Brain microvascular endothelial cell (primary cell): Measurements from ENCODE around the gene MED16.

Source experiments
- DNase-seq: peaks from one replicate; pipeline ENCODE4 v3.0.0-alpha.2; 2020
- H3K27ac ChIP-seq: fragments of 250-450 bp; sonication (Bioruptor Pico); 2 replicates; pipeline ENCODE4 v1.5.1; 2020; ENCODE audit warnings: mild to moderate bottlenecking, moderate library complexity
- H3K27me3 ChIP-seq: fragments of 250-450 bp; sonication (Bioruptor Pico); replicated peaks from 2 replicates; pipeline ENCODE4 v1.5.1; 2020; ENCODE audit warnings: mild to moderate bottlenecking
- H3K36me3 ChIP-seq: fragments of 250-450 bp; sonication (Bioruptor Pico); replicated peaks from 2 replicates; pipeline ENCODE4 v1.5.1; 2020; ENCODE audit warnings: mild to moderate bottlenecking
- H3K4me3 ChIP-seq: 2 replicates; pipeline ENCODE4 v1.5.1; 2011; ENCODE audit warnings: low read depth, mild to moderate bottlenecking, control low read depth, low read length, moderate library complexity
- in situ Hi-C: cut with HindIII; loops from 2 replicates; pipeline ENCODE4 v1.10.0; 2017; ENCODE audit warnings: low sequenced_read_pairs, low pct_ligation_motif_present
- TF ChIP-seq, protein P1 (sequence below): IDR thresholded peaks from 2 replicates; pipeline ENCODE4 v1.5.1; 2011; ENCODE audit warnings: low read depth, mild to moderate bottlenecking, moderate library complexity, low read length, control low read depth, inconsistent platforms; ENCODE audit errors: missing control alignments

Gene MED16, protein sequence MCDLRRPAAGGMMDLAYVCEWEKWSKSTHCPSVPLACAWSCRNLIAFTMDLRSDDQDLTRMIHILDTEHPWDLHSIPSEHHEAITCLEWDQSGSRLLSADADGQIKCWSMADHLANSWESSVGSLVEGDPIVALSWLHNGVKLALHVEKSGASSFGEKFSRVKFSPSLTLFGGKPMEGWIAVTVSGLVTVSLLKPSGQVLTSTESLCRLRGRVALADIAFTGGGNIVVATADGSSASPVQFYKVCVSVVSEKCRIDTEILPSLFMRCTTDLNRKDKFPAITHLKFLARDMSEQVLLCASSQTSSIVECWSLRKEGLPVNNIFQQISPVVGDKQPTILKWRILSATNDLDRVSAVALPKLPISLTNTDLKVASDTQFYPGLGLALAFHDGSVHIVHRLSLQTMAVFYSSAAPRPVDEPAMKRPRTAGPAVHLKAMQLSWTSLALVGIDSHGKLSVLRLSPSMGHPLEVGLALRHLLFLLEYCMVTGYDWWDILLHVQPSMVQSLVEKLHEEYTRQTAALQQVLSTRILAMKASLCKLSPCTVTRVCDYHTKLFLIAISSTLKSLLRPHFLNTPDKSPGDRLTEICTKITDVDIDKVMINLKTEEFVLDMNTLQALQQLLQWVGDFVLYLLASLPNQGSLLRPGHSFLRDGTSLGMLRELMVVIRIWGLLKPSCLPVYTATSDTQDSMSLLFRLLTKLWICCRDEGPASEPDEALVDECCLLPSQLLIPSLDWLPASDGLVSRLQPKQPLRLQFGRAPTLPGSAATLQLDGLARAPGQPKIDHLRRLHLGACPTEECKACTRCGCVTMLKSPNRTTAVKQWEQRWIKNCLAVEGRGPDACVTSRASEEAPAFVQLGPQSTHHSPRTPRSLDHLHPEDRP

DNA sequence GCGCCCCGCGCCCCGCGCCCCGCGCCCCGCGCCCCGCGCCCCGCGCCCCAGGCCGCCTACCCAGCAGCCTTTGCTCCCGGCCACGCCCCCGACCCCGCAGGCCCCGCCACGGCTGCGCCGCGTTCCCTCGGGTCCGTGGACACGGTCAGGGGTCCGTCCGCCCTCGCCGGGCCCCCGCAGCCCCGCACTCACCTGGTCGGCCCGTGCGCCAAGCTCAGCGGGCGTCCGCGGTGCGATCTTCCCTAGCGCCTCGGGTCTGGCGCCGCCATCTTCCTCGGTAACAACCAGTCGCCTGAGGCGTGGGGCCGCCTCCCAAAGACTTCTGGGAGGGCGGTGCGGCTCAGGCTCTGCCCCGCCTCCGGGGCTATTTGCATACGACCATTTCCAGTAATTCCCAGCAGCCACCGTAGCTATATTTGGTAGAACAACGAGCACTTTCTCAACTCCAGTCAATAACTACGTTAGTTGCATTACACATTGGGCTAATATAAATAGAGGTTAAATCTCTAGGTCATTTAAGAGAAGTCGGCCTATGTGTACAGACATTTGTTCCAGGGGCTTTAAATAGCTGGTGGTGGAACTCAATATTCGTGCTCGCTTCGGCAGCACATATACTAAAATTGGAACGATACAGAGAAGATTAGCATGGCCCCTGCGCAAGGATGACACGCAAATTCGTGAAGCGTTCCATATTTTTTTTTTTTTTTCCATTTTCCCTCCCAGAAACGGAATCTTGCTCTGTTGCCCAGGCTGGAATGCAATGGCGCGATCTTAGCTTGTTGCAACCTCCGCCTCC, at the start of gene MED16, which contains the start of gene RNU6-9:
MED16 (minus strand) TSS at position 294 of the 796 bp plus-strand sequence. CDS start 2,056 bp downstream, outside the sequence.
RNU6-9 (plus strand) TSS at position 591 of the 796 bp plus-strand sequence.
- Histone ChIP-seq H3K4me3 (peak within 1 kb of the TSS; percentile 79), H3K27ac (peak within 1 kb of the TSS; percentile 94), H3K36me3 (peaks cover 28% of the 10 kb centered on the region), H3K27me3 (no peaks in the 10 kb centered on the region)
- TF ChIP-seq, protein P1, sequence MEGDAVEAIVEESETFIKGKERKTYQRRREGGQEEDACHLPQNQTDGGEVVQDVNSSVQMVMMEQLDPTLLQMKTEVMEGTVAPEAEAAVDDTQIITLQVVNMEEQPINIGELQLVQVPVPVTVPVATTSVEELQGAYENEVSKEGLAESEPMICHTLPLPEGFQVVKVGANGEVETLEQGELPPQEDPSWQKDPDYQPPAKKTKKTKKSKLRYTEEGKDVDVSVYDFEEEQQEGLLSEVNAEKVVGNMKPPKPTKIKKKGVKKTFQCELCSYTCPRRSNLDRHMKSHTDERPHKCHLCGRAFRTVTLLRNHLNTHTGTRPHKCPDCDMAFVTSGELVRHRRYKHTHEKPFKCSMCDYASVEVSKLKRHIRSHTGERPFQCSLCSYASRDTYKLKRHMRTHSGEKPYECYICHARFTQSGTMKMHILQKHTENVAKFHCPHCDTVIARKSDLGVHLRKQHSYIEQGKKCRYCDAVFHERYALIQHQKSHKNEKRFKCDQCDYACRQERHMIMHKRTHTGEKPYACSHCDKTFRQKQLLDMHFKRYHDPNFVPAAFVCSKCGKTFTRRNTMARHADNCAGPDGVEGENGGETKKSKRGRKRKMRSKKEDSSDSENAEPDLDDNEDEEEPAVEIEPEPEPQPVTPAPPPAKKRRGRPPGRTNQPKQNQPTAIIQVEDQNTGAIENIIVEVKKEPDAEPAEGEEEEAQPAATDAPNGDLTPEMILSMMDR, result no peak
- peak; percentile 84 for DNase-seq
- in situ Hi-C loops, result no loop called here

DNA sequence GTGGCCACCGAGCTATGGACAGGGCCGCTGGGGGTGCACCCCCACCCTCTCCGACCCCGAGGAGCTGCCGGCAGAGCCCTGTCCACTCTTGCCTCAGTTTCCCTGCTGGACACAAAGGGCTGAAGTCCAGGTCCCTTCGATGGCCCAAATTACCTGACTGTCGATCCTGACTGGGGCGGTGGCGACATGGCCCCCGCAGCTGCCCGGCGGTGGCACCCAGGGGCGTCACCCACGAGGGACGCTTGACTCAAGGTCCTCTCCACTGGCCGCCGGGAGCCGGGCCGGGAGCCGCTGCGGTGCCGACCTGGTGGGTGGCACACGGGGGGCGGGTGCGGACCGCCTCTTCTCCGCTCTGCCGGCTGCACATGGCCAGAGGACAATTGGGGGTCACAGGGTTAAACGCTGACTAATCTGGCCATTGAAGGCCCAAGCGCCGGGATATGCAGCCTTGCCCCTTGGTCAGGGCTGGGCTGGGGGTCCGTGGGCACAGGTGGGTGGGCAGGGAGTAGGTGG, 49.2 kb upstream of the MED16 start:
- in situ Hi-C loops, result no loop called here
- no peak for DNase-seq
- TF ChIP-seq, protein P1, result no peak
- no peak overlapping the region for H3K4me3 ChIP-seq
- H3K36me3 ChIP-seq, result peaks cover 15% of the 10 kb centered on the region
- H3K27ac ChIP-seq, result no peak overlapping the region
- no peaks in the 10 kb centered on the region for H3K27me3 ChIP-seq

DNA sequence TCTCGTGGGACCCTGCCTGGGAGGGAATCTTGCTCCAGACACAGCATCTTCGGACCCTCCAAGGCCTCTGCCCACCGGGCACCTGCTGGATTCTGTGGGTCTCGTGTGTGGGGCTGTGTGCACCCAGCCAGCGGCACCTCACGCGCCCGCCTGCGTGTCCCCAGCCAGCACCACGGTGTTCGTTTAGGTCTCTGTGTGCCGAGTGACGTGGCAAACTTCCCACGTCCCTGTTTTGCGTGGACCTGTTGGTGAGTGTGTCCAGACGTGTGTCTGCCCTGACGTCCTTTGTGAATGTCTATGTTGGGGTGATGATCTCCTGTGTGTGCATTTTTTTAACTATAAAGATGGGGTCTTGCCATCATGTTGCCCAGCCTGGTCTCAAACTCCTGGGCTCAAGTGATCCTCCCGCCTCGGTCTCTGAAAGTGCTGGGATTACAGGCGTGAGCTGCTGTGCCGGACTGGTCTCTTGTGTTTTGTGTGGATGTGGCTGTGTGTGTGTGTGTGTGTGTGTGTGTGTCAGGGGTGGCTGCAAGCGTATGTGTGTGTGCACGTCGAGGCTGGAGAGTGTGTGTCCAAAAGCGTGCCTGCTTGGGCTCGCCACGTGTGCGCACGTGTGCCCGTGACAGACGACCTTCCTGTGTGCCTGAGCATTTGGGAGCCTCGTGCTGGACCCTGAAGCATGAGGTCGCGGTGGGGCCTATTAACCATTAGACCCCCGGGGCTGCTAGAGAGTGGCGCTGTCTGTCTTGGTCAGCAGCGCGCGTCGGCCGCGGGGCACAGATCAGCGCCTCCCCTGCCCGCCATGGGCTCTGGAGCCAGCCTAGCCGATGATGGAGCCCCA, 48.5 kb upstream of the MED16 start:
- H3K4me3 ChIP-seq, result no peak overlapping the region
- H3K27ac ChIP-seq, result no peak overlapping the region

DNA sequence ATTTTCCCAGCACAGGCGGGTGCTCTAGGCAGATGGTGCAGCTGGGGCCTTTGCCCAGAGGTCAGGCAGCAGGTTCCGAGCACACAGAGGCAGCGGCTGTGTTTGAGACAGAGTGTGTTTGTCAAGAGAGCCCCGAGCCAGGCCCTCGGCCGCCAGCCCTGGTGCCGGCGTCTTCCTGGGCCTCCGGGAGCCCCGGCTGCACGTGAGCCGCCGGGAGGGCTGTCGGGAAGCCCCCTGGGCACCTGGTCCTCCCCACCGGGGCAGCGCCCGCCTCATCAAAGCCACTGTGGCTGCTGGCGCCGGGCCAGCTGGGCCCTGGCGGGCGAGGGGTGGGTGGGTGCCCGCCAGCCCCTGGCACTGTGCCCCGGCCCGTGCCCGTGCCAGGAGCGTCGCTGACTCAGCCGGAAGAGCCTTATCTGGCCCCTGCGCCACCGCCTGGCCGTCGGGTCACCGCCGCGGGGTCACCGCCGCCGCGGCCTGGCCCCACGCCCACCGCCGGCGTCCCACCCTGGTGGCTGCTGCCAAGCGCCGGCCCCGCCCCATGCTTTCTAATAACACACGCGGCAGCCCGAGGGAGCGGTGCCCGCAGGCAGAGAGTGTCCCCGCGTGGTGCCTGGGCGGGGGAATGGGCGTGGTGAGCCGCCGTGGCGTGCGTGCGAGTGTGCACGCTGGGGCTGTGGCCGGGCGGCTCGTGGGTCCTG, 47.8 kb upstream of the MED16 start:
- in situ Hi-C loops, result no loop called here
- Histone ChIP-seq H3K36me3 (peaks cover 15% of the 10 kb centered on the region), H3K27me3 (no peaks in the 10 kb centered on the region), H3K4me3 (no peak overlapping the region), H3K27ac (no peak overlapping the region)
- TF ChIP-seq, protein P1, result no peak
- no peak for DNase-seq

More for the DNA sequence above, 48.5 kb upstream of the MED16 start:
- Histone ChIP-seq H3K27me3 (no peaks in the 10 kb centered on the region), H3K36me3 (peaks cover 15% of the 10 kb centered on the region)
- TF ChIP-seq, protein P1, result no peak
- DNase-seq, result no peak
- in situ Hi-C loops, result no loop called here
